ENCODE measurements around the gene OR8G1.
"Not testable (repeated sequence)": the region's sequence is repeated elsewhere in the genome, so short reads cannot be mapped to it uniquely, and the experiment has no call there.

The OR8G1 gene

DNA sequence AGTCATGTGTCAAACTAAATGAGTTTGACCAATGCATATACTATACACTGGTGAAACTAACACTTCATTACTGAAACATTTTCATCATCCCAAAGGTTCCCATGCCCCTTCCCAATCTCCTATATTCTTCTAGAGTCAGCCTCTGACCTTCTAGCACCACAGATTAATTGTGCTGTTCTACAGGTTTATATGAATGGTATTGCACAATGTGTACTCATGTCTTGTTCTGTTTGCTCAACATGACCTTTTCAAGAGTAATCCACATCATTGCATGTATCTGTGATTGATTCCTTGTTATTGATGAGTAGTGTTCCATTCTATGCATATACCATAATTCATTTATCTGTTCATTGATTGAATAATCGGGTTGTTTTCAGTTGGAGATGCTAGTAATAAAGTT, 7.5 kb upstream of the OR8G1 start:
- no peaks in the 10 kb centered on the region for H4K20me1 ChIP-seq (ENCODE audit: insufficient read depth, low read length)
- no peaks in the 10 kb centered on the region for H3K36me3 ChIP-seq (replicated peaks; ENCODE audit: low read depth, low read length)
- no peak overlapping the region for H3K4me3 ChIP-seq (ENCODE audit: low read length)
- 0 out of 2 replicates have a peak, but pooled peaks cover 4% of the 10 kb centered on the region for H3K27me3 ChIP-seq (ENCODE audit: low read depth, low read length)
- H3K79me2 ChIP-seq (ENCODE audit: low read length) = no peaks in the 10 kb centered on the region
- no peaks in the 10 kb centered on the region for H3K4me1 ChIP-seq (ENCODE audit: low read length)
- H3K9ac ChIP-seq (ENCODE audit: low read length) = no peak overlapping the region
- no peaks in the 10 kb centered on the region for H3K9me3 ChIP-seq (ENCODE audit: insufficient read depth, low read length)
- H2AFZ ChIP-seq (ENCODE audit: low read depth, low read length) = no peak overlapping the region
- no peak overlapping the region for H3K27ac ChIP-seq (ENCODE audit: low read length)
- TF ChIP-seq, protein P1, sequence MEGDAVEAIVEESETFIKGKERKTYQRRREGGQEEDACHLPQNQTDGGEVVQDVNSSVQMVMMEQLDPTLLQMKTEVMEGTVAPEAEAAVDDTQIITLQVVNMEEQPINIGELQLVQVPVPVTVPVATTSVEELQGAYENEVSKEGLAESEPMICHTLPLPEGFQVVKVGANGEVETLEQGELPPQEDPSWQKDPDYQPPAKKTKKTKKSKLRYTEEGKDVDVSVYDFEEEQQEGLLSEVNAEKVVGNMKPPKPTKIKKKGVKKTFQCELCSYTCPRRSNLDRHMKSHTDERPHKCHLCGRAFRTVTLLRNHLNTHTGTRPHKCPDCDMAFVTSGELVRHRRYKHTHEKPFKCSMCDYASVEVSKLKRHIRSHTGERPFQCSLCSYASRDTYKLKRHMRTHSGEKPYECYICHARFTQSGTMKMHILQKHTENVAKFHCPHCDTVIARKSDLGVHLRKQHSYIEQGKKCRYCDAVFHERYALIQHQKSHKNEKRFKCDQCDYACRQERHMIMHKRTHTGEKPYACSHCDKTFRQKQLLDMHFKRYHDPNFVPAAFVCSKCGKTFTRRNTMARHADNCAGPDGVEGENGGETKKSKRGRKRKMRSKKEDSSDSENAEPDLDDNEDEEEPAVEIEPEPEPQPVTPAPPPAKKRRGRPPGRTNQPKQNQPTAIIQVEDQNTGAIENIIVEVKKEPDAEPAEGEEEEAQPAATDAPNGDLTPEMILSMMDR (IDR thresholded peaks at IDR 0.05; ENCODE audit: low read depth, low read length) = no peak
- TF ChIP-seq EZH2phosphoT487 (IDR thresholded peaks at IDR 0.05; ENCODE audit: low read depth) = no peak
- H3K4me2 ChIP-seq (ENCODE audit: low read length) = no peak overlapping the region

DNA sequence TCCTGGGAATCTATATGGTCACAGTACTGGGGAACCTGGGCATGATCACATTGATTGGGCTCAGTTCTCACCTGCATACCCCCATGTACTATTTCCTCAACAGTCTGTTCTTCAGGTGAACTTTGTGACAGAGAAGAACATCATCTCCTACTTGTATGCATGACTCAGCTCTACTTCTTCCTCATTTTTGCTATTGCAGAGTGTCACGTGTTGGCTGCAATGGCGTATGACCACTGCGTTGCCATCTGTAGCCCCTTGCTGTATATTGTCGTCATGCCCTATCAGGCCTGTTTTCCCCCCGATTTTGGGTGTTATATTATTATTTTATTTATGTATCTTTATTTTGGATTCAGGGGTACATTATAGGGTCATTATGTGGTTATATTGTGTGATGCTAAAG, 2.4 kb upstream of the OR8G1 start:
- Histone ChIP-seq H2AFZ (ENCODE audit: low read depth, low read length) (no peak overlapping the region), H3K4me1 (ENCODE audit: low read length) (no peaks in the 10 kb centered on the region), H4K20me1 (ENCODE audit: insufficient read depth, low read length) (no peaks in the 10 kb centered on the region), H3K27me3 (ENCODE audit: low read depth, low read length) (no peaks in the 10 kb centered on the region), H3K9me3 (ENCODE audit: insufficient read depth, low read length) (no peaks in the 10 kb centered on the region), H3K4me2 (ENCODE audit: low read length) (no peak overlapping the region), H3K9ac (ENCODE audit: low read length) (no peak overlapping the region), H3K79me2 (ENCODE audit: low read length) (no peaks in the 10 kb centered on the region), H3K27ac (ENCODE audit: low read length) (no peak overlapping the region), H3K36me3 (replicated peaks; ENCODE audit: low read depth, low read length) (no peaks in the 10 kb centered on the region), H3K4me3 (ENCODE audit: low read length) (no peak overlapping the region)
- no peak for TF ChIP-seq EZH2phosphoT487 (IDR thresholded peaks at IDR 0.05; ENCODE audit: low read depth)
- TF ChIP-seq, protein P1 (IDR thresholded peaks at IDR 0.05; ENCODE audit: low read depth, low read length) = no peak

DNA sequence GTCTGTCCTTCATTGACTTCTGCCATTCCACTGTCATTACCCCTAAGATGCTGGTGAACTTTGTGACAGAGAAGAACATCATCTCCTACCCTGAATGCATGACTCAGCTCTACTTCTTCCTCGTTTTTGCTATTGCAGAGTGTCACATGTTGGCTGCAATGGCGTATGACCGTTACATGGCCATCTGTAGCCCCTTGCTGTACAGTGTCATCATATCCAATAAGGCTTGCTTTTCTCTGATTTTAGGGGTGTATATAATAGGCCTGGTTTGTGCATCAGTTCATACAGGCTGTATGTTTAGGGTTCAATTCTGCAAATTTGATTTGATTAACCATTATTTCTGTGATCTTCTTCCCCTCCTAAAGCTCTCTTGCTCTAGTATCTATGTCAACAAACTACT, 9.0 kb downstream of the OR8G1 start:
- not testable (repeated sequence) for H3K27me3 ChIP-seq (ENCODE audit: low read depth, low read length); H3K9ac ChIP-seq (ENCODE audit: low read length); H3K4me3 ChIP-seq (ENCODE audit: low read length); H3K9me3 ChIP-seq (ENCODE audit: insufficient read depth, low read length); H4K20me1 ChIP-seq (ENCODE audit: insufficient read depth, low read length); H3K4me1 ChIP-seq (ENCODE audit: low read length); H3K4me2 ChIP-seq (ENCODE audit: low read length); H3K36me3 ChIP-seq (replicated peaks; ENCODE audit: low read depth, low read length); H2AFZ ChIP-seq (ENCODE audit: low read depth, low read length); H3K27ac ChIP-seq (ENCODE audit: low read length); H3K79me2 ChIP-seq (ENCODE audit: low read length)

DNA sequence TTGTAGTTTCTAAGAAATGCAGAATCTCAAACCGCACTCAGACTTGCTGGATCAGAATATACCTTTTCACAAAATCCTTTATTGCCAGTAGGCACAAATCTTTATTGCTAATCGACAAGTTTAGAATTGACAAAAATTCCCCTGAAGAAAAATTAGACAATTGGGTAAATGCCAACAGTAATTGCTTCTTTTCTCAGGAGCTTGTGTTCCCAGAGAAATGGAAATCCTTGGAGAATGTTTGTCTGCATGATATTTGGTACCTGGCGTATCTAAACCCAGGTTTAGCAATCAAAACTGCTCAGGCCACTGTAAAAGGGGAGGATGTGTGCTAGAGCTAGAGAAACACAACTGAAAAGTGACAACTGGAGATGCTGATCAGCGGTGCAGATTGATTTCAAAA, 15.2 kb downstream of the OR8G1 start, which contains the start of gene OR8G5:
TSS of gene OR8G5 (plus strand) at position 301 of the 400 bp plus-strand sequence. CDS start 8,556 bp downstream, outside the sequence.
- Histone ChIP-seq H3K9ac (ENCODE audit: low read length) (no peak within 1 kb of the TSS), H2AFZ (ENCODE audit: low read depth, low read length) (no peak within 1 kb of the TSS), H4K20me1 (ENCODE audit: insufficient read depth, low read length) (no peaks in the 10 kb centered on the region), H3K27me3 (ENCODE audit: low read depth, low read length) (no peaks in the 10 kb centered on the region), H3K4me3 (ENCODE audit: low read length) (no peak within 1 kb of the TSS), H3K4me1 (ENCODE audit: low read length) (no peaks in the 10 kb centered on the region), H3K27ac (ENCODE audit: low read length) (no peak within 1 kb of the TSS), H3K79me2 (ENCODE audit: low read length) (no peaks in the 10 kb centered on the region), H3K36me3 (replicated peaks; ENCODE audit: low read depth, low read length) (no peaks in the 10 kb centered on the region), H3K9me3 (ENCODE audit: insufficient read depth, low read length) (no peaks in the 10 kb centered on the region), H3K4me2 (ENCODE audit: low read length) (no peak within 1 kb of the TSS)
- TF ChIP-seq EZH2phosphoT487 (IDR thresholded peaks at IDR 0.05; ENCODE audit: low read depth) = no peak
- TF ChIP-seq, protein P1 (IDR thresholded peaks at IDR 0.05; ENCODE audit: low read depth, low read length) = no peak

DNA sequence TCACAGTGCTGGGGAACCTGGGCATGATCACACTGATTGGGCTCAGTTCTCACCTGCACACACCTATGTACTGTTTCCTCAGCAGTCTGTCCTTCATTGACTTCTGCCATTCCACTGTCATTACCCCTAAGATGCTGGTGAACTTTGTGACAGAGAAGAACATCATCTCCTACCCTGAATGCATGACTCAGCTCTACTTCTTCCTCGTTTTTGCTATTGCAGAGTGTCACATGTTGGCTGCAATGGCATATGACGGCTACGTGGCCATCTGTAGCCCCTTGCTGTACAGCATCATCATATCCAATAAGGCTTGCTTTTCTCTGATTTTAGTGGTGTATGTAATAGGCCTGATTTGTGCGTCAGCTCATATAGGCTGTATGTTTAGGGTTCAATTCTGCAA, 24.1 kb downstream of the OR8G1 start:
- not testable (repeated sequence) for H3K36me3 ChIP-seq (replicated peaks; ENCODE audit: low read depth, low read length); H3K4me3 ChIP-seq (ENCODE audit: low read length); H3K9me3 ChIP-seq (ENCODE audit: insufficient read depth, low read length); H4K20me1 ChIP-seq (ENCODE audit: insufficient read depth, low read length); H3K79me2 ChIP-seq (ENCODE audit: low read length); H3K27me3 ChIP-seq (ENCODE audit: low read depth, low read length); H3K4me1 ChIP-seq (ENCODE audit: low read length); H3K9ac ChIP-seq (ENCODE audit: low read length); H3K4me2 ChIP-seq (ENCODE audit: low read length); H2AFZ ChIP-seq (ENCODE audit: low read depth, low read length); H3K27ac ChIP-seq (ENCODE audit: low read length)

DNA sequence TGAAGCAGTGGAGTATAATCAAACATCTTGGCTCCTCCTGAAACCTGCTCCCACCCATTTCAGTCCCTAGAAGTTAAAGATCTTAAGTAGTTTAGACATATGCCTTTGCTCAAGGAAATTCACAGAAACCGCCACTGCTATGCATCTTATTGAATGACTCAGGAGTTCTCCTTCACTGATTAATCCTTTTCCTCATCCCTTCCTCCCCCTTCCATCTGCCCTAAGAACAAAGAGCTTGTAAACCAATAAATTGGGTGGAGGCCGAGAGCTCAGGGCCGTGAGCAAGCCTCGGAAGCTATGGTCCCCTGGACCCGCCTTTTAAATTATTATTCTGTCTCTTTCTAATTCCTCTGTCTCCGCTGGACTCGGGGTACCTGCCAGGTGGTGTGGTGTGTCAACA, 30.0 kb downstream of the OR8G1 start:
- not testable (repeated sequence) for H3K4me3 ChIP-seq (ENCODE audit: low read length); H3K79me2 ChIP-seq (ENCODE audit: low read length); H3K4me2 ChIP-seq (ENCODE audit: low read length); H4K20me1 ChIP-seq (ENCODE audit: insufficient read depth, low read length); H3K36me3 ChIP-seq (replicated peaks; ENCODE audit: low read depth, low read length); H3K27me3 ChIP-seq (ENCODE audit: low read depth, low read length); H3K9ac ChIP-seq (ENCODE audit: low read length); H3K9me3 ChIP-seq (ENCODE audit: insufficient read depth, low read length); H2AFZ ChIP-seq (ENCODE audit: low read depth, low read length); H3K4me1 ChIP-seq (ENCODE audit: low read length); H3K27ac ChIP-seq (ENCODE audit: low read length)
